GM21723 (cell line): Measurements from ENCODE around the gene APBA1.

Experiments used
- ATAC-seq: cut with Tn5 transposase; IDR thresholded peaks from one replicate; pipeline ENCODE4 v1.9.1; 2021; ENCODE audit warnings: mild to moderate bottlenecking, moderate library complexity; ENCODE audit not compliant: unreplicated experiment

The APBA1 gene

DNA sequence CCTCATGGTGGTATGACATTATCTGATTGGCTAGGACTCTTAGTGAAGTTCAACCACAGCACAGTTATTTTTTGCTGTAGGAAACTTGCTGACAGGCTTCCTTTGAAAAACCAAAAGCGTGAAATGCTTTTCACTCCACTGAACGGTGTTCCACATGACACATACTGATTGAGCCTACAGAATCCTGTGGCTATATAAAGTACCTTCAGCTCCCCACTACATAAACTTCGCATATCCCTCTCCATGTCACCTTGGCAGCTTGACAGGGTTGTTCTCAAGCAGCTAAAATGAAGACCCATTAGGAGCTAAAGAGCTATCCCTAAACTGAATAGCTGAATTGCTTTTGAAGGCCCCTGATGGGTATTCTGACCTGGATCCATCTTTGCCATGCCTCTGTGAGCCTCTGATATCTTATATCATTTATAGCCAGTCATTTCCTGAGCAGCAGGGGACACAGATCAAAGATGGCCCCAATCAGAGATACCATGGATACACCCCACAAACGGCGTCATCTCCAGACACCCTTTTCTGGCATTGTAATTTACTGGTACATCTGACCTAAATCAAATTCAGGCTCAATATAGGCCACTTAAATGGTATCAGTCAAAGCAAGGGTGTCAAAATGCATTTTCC lies 91.5 kb downstream of the APBA1 start:
- no peak for ATAC-seq

DNA sequence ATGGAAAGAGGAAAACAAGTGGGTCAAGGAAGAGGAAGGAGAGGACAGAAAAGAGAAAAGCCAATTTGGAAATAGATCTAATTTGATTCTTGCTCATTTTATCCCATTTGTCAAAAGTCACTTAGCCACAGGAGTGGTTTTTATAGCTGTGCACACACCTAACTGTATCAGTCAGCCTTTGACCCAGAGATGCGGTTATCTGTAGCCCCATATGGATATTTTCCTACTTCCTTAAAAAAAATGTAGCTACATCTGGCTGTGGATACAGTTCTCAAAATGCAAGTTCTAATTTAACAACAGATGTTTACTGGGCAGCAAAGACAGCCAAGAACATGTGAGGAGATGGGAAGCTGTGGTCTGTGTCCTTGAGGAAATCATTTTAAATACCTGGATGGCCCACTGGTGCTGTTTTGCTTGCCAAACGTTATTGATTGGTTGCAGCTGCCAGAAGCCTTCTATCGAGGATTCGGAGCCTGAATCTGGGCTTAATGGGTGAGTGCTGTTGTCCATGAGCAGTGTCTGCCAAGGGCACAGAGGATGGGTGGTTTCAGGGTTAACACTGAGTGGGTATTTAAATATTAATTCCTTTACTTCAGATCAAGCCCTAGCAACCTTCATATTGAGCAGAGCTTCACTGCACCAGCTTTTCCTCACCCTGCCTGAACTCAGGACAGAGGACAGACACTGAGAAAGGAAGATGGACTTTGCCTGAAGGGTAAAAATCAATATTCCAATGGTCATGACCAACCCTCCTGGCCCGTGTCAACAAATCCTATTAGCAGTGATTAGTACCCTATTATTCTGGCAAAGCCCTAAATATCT lies 92.2 kb downstream of the APBA1 start:
- no peak for ATAC-seq

DNA sequence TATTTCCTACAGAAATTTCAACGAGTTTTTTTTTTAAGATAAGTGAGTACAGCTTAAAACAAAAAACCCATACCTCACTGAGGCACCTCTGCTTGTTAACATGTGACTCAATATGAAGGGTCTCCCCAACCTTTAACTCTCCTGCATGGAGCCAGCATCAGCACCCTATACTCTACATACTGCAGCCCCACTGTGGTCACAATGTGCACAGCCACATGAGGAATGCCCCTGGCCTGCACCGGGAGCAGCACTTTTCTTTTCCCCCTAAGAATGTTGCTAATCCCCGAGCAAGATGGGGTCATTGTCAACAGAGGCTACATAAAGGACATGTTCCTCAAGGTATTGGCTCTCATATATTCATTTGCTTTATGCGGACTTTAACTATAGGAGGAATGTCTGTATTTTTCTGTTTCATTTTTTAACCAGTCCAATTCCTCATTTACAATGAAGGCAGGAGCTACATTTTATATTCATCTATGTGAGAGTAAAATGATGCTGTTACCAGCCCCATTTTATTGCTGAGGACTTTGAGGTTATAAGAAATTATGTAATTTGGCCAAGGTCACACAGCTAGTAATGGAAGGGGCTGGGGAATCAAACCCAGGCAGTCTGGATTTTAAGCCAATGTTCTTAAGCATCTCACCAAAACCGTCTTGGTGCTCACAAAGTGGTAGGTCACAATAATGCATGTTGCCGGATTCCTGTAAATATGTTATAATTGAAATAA lies 93.0 kb downstream of the APBA1 start:
- no peak for ATAC-seq

DNA sequence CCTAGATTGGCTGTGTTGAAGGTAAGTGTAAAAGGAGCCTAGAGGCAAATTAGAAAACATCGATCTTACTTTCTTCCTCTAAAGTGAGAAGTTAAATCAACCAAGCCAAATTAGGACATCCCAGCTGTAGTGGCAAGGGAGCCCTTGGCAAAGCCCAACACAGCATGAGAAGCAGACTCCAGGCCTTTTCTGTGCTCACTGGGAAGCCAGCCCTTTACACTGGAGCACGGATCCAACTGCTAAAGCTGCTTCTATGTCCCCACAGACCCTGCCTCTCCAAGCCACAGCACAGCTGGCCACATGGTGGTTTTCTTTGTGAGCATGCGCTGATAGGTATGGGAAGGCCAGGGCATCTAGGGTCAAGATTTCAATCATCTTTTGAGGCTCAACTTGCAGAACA lies 94.1 kb downstream of the APBA1 start:
- no peak for ATAC-seq

DNA sequence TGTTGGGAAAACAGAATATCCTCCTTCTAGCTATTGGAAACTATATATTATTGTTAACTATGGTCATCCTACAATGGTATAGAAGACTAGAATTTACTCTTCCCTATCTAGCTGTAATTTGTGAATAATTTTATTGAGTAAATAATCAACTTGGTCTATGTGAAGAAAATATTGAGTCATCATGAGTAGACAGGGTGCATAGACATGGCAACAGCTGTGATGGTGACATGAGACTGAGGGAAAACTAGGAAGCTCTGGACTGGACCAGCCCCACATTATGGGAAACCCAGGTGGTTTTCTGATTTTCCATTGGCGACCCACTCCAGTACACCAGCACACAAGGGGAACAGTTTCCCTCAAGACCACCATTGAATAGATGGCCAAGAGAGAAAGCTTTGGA lies 95.0 kb downstream of the APBA1 start:
- ATAC-seq = no peak

DNA sequence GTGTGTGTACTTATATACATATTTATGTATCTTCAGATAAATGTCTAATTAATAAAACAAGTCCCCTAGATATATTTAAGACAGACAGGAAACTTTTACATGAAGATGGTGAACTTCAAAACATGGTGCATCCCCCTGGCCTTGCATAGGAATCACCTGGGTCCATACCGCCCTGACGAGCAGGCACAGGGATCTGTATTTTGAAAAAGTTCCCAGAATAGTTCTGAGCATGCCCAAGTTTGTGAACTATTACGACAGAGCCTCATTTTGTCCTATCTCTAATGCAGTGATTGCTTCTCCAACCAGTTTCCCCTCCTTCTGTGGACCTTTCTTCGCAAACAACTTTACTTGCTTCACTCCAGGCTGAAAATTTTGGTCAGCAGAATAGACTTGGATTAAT lies 98.1 kb downstream of the APBA1 start:
- no peak for ATAC-seq

DNA sequence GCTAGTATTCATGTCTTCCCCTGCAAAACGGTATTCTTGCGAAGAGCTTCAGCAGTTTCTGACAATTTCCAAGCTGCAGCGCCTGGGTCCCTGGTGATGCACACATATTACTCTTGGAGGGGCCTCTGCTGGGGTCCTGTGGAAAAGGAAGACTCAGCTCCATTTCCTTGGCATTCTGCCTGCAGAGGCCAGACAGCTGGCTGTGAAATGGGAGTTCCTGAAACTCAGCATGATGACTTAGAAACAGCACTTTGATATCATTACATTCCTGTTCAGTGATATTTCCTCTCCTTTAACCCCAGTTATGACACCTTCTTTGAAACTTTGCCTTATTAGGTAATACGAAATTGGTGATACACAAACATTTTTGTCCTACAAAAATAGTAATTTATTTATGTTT lies 98.5 kb downstream of the APBA1 start:
- no peak for ATAC-seq

DNA sequence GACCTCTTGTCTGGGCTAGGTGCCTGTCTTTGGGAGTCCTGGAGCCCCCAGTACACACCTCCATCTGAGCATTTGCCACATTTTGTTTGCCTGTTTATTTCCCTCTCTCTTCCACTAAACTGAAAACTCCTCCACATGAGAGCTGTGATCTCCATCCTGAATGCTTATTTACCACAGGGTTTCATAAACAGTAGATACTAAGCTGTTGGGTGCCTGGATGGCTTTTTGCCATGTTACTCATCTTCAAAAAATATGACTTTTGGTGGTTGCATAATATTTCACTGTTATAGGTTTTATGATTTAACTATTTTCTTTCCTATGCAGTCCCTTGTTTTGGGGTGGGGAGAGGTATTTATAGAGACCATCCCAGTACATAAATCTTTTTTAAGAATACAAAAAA lies 99.6 kb downstream of the APBA1 start:
- ATAC-seq = no peak

DNA sequence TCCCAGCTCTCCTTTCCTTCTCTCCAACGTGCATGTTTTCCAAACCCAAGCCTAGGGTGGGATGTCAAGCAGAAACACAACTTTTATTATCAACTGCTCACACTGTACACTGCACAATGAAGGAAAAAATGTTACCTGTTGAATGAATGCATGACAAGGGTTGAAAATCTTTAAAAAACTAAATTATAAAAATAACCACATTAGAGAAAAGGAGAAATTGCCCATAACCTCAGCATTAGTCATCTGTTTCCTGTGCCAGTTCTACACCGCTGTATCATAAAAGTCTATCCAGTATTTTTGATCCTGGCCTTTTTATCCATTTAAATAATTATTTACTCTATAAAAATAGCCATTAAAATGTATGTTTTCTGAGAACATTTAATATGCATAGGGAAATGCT lies 101.1 kb downstream of the APBA1 start:
- ATAC-seq = no peak

DNA sequence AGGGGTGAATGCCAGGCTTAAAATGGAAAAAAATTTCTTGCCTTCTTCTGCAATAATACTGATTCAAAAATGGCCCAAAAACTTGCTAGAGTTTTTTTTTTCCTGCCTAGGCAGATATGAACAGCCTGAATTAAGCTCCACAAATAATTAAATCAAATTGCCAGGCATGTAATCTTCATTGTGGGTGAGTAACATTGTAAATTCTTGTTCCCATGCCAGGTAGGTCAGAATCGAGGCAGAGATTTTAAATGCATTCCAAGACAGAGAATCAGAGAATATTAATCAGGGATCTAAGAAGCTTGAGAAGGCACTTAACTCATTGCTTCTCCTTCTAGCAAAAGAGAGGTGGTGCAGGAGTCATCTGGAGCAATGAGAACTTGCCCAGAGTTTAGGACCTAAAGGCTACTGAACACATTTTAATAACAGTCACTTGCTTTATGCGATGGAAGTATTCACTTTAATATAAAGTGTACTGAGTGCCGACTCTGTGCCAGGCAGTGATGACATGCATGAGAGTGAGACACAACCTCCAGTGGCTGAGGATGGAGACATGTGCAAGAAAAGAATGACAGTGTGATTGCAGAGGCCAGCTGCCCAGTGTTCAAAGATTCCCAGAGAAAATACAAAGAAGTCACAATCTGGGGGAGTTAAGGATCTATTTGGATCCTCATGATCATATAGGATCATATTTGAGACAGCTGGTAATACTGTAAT lies 102.3 kb downstream of the APBA1 start:
- no peak for ATAC-seq

DNA sequence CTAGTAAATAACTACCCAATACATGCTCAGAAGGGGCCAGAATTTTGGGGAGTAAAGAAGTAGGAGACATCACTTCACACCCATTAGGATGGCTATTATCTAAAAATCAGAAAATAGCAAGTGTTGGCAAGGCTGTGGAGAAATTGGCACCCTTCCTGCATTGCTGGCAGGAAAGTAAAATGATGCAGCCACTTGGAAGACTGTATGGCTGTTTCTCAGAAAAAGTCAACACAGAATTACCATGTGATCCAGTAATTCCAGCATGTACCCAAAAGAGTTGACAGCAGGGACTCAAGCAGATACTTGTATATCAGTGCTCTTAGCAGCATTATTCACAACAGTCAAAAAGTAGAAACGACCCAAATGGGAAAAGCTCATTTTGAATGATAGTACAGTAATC lies 107.6 kb downstream of the APBA1 start:
- no peak for ATAC-seq

DNA sequence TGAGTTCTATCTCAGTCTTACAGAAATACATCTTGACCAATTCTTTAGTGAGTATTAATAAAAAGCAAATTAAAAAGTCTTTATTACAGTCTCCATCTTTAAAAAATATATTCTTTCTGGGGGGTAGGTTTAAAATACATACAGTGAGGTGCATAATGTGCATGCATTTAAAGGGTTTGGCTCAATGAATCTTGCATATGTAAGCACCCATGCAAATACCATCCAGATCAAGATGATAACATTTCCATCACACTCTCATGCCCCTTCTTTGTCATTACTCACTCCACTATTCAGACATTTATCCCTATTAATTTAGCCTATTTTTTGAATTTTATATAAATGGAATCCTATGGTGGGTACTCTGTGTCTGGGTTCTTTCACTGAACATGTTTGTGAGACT lies 113.0 kb downstream of the APBA1 start:
- no peak for ATAC-seq

DNA sequence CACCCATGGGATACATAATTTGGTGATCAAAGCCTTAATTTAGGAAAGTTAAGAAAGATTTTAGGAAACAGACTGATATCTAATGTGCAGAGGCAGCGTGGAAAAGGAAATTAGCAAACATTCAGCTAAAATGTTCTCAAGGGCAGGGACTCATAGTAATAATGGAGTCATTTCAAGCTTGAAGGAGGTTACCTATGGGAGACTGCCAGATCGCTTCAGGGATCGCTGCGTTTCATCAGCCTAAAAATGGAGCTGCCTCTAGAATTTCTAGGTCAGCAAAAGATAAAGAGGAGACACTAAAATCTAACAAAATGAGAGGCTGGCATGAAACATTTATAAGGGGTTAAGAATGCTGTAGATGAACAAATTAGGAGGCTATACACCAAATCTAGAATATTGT lies 115.5 kb downstream of the APBA1 start:
- ATAC-seq = no peak

DNA sequence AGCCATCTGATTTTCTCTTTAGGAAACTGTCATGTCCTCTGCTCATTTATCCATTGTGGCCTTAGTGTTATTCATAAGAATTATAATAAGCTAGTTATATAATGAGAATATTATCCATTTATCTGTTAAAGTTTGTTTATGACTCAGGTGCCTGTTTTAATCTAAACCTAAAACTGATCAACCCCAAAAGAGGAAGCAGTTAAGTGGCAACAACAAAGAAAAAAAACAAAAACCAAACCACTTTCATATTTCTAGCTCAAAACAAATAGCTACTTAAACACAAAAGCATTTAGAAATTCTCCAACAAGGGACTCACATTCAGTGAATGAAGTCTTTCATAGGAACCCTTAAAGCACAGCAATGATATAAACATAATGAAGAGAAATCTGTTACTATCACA lies 116.4 kb downstream of the APBA1 start:
- no peak for ATAC-seq

DNA sequence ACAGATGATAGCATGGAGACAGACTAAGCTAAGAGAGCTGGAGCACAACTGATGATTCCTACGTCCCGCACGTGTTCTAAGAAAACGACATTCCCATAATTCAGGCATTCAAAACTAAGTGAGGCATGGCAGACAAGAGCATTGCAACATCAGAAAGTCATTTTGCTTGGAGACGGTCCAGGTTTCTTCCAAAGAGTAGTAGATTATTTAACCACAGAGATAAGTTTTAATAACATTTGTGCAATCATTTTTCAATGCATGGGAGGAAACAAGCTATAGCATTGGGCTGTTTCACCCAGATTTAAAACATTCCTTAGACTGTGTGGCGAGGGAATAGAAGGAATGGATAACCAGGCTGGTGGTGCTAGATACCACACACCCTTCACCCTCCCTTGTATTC lies 117.2 kb downstream of the APBA1 start:
- ATAC-seq = no peak

DNA sequence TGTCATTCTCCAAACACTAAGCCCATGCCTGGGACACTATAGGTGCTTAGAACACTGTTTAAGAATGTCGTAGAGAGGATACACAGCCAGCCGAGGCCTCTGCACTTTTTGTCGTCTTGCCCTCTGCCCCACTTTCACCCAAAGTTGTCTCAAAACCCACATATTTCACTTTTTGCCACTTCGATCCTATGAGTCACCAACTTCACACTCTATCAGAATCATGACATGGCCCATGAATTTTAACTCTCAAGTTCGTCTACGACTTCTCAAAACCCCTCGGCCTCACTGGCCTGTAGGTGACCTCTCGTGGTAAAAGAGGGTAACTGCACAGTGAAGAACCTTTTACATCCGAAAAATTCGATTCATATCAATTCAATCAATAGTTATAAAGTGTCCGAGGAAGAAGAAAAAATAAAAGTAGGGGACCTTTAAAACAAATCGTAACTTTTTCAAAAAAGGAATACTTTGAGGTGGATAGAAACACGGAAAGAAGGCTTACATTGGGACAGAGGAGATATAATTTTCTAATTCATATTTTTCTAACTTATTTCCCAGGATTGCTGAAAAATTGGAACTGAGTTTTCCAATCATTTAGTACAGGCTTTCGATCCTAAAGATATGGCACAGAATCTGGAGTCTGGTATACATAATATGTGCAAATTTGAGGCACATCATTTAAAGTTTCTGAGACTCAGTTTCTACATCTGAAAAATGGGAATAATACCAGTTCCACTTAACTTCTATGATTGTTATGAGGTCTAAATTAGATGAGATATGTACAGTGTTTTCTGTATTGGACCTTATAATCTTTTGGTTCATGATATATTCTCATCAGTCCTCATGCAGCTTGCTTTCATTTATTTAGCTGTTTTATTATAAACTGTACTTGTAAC lies 122.6 kb downstream of the APBA1 start:
- no peak for ATAC-seq

DNA sequence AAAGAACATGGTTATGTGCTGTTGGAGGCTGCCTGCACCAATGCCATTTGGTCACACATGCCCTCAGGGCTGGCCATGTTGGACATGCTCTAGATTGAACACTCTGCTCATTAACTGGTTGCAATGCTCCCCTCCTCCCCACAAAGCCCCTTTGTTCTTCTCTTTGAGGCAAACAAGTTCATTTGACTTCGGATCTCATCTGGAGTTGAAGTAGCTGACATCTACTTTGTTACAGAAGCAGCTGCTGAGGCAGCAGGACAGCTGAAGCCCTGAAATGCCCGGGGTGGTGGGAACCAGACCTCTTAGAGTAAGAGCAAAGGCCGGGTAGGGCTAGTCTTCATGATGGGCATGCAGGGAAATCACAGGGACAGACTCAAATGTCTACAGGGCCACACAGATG lies 123.5 kb downstream of the APBA1 start:
- no peak for ATAC-seq

DNA sequence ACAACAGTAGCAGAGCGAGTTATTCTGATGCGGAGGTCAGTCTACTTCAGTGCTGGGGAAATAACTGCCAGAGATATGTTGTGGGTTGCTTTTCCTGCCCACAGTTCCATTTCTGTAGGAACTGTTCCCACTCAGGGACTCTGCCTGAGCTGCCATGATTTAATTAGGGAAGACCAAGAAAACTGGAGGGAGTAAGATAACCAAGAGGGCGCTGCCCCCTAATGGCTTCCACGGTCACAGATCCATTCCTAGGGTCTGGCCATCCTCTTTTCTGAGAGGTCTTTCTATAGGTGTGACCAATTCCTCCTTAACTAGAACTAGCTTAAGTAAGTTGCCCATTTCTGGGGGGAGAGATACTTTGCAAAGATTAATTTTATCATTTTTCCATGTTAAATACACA lies 125.9 kb downstream of the APBA1 start:
- ATAC-seq = no peak

DNA sequence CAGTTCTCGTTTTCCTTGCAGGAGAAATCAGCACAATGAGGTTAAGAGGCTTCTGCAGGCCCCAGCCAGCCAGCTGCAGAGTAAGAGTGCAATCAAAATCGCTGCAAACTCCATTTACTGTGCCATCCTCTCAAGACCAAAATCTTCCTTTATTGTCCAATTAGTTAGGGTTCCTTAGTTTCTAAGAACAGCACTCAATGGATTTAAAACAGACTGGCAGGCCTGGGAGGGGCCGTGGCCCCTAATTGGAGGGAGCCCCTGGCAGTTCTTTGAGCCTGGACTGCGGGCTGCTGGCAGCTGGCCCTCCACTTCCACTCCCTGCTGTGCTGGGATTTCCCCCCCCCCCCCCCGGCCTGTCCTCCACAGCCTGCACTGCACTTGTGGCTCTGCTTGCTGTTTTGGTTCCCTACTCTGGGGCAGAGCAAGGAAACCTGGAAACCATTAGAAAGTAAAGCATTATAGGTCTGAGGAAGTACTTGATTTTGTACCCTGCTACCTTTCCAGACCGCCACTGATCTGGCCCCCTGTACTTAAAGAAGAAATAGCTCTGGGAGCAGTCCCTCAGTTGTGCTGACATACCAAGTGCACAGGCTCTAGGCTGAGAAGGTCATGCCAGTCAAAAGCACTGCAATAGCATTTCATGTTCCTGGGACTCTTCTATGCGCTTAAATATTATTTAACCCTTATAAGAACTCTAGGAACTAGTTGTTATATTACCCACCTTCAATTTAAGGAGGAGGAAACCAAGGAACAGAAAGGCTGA lies 129.0 kb downstream of the APBA1 start:
- no peak for ATAC-seq

DNA sequence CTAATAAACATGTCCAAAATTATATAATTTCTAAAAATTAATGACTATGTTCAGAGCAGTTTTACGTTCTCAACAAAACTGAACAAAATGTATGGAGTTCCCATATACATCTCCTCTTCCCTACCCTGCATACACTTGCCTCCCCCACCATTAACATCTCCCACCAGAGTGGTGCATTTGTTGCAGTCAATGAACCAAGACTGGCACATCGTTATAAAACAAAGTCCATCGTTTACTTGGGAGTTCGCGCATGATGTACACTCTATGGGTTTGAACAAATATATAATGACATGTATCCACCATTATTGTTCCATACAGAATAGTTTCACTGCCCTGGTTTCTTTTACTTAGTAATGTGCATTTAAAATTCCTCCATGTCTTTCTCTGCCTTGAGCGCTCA lies 130.1 kb downstream of the APBA1 start:
- ATAC-seq = no peak
